Measurements from ENCODE around the gene PTPRN2.

DNA sequence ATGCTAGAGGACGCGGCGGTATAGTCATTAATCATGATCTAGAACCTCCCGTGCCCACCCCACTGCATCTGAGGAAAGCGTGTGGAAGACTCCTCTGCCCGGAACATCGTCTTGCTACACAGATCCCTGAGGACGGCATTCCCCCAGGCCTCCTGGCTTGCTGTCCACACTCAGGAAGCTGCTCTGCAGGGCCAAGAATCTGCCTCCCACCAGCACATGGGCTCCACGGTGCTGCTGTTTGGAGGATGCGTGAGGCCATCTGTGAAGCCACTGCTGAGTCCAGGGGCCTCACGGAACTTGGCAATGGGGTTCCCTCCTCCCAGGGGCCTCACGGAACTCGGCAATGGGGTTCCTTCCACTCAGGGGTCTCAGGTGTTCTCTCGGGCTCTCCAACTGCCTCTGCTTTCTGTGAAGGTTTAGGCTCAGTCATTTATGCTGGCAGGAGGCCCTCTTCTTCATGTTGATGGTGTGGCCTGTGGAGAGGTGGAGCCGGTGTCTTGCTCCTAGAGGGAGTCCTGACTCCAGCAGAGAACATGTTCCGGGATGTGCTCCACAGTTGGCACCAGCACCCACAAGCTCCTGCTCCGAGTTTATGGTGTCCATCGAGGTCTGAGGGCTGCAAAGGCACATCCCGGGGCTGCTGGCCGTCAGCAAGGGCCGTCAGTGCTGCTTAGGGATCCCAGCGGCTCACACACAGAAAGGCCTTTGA is 977.5 kb downstream of the PTPRN2 start:
- TF ChIP-seq RAD21 (IDR thresholded peaks at IDR 0.05; ENCODE audit: low read length) (no peak), POLR2AphosphoS5 (IDR thresholded peaks at IDR 0.05; ENCODE audit: low read depth, low read length) (no peak), EP300 (IDR thresholded peaks at IDR 0.05; ENCODE audit: borderline replicate concordance in 1 of 2, low read depth in 1 of 2, low read length in 1 of 2) (no peak), TAF1 (IDR thresholded peaks at IDR 0.05; ENCODE audit: borderline replicate concordance, low read depth, low read length) (no peak), NFIC (IDR thresholded peaks at IDR 0.05; ENCODE audit: borderline replicate concordance) (no peak), CHD2 (IDR thresholded peaks at IDR 0.05; ENCODE audit: low read length, partially characterized antibody) (no peak), SIN3A (IDR thresholded peaks at IDR 0.05; ENCODE audit: borderline replicate concordance, low read depth, low read length) (no peak), GATA2 (CRISPR knock-in tag; IDR thresholded peaks at IDR 0.05) (no peak)
- TF ChIP-seq, protein P1, sequence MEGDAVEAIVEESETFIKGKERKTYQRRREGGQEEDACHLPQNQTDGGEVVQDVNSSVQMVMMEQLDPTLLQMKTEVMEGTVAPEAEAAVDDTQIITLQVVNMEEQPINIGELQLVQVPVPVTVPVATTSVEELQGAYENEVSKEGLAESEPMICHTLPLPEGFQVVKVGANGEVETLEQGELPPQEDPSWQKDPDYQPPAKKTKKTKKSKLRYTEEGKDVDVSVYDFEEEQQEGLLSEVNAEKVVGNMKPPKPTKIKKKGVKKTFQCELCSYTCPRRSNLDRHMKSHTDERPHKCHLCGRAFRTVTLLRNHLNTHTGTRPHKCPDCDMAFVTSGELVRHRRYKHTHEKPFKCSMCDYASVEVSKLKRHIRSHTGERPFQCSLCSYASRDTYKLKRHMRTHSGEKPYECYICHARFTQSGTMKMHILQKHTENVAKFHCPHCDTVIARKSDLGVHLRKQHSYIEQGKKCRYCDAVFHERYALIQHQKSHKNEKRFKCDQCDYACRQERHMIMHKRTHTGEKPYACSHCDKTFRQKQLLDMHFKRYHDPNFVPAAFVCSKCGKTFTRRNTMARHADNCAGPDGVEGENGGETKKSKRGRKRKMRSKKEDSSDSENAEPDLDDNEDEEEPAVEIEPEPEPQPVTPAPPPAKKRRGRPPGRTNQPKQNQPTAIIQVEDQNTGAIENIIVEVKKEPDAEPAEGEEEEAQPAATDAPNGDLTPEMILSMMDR (IDR thresholded peaks at IDR 0.05) = no peak
- TF ChIP-seq, protein P2, sequence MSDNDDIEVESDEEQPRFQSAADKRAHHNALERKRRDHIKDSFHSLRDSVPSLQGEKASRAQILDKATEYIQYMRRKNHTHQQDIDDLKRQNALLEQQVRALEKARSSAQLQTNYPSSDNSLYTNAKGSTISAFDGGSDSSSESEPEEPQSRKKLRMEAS (IDR thresholded peaks at IDR 0.05; ENCODE audit: low read depth) = no peak
